ENCODE measurements around the gene ANKRD7. TPM values are rescaled to one million over a fixed set of nuclear protein-coding genes. Genes with fewer than 3 reads are reported as not detected.

Gene ANKRD7
- total and polyA plus RNA-seq, 4 experiments from 2014 or later: not detected

GRCh38 chr7:118214051-118214832 is 10.3 kb upstream of the ANKRD7 start:
- peaks cover 5% of the 10 kb centered on the region for H3K4me1 ChIP-seq (ENCODE audit: insufficient read depth, low read length)
- no peak overlapping the region for H3K27ac ChIP-seq (ENCODE audit: low read depth, low read length)
- peak overlapping the region; percentile 80 to 89 (median 86) for H3K4me3 Mint-ChIP-seq
- ChIA-PET POLR2A (ENCODE audit: partially characterized antibody) (no interaction called here), CTCF (ENCODE audit: partially characterized antibody) (no interaction called here)
- H3K36me3 Mint-ChIP-seq: no peaks in the 10 kb centered on the region
- H3K27me3 ChIP-seq (ENCODE audit: insufficient read depth, low read length): no peaks in the 10 kb centered on the region
- H3K4me1 Mint-ChIP-seq: peaks cover 10 to 12% (median 11%) of the 10 kb centered on the region in 4 donors
- no peaks in the 10 kb centered on the region for H3K36me3 ChIP-seq (ENCODE audit: insufficient read depth, low read length)
- H3K27me3 Mint-ChIP-seq: peaks cover 18 to 21% of the 10 kb centered on the region in 2 donors
- peak; percentile 43 to 81 (median 48) for DNase-seq
- H3K9me3 ChIP-seq (ENCODE audit: control insufficient read depth in 1 of 2, low read length in 2 of 2): no peaks in the 10 kb centered on the region
- H3K27ac Mint-ChIP-seq: peak overlapping the region; percentile 22 to 92 (median 79)
- intact Hi-C loops (cut with micrococcal nuclease): no loop called here
- no peaks in the 10 kb centered on the region for H3K9me3 Mint-ChIP-seq
- H3K4me3 ChIP-seq (ENCODE audit: low read length in 2 of 2): peak overlapping the region; percentile 13 to 33

- Mint-ChIP-seq H3K27me3 (peaks cover 18 to 21% of the 10 kb centered on the region in 2 donors), H3K9me3 (no peaks in the 10 kb centered on the region), H3K36me3 (no peaks in the 10 kb centered on the region), H3K4me3 (peak overlapping the region; percentile 80 to 89 (median 86)), H3K27ac (peak overlapping the region in 5 of 7 donors; percentile 4 to 83 (median 50)), H3K4me1 (peaks cover 10 to 12% (median 11%) of the 10 kb centered on the region in 4 donors)
- CTCF ChIA-PET (ENCODE audit: partially characterized antibody): no interaction called here
- POLR2A ChIA-PET (ENCODE audit: partially characterized antibody): interaction anchor here (0.6 kb wide), 1 partner anchor 55 kb away, joined by 3 read pairs; no protein-coding TSS in a partner anchor
- H3K27me3 ChIP-seq (ENCODE audit: insufficient read depth, low read length): no peaks in the 10 kb centered on the region
- peak overlapping the region; percentile 13 to 33 for H3K4me3 ChIP-seq (ENCODE audit: low read length in 2 of 2)
- H3K27ac ChIP-seq (ENCODE audit: low read depth, low read length): no peak overlapping the region
- no peak for DNase-seq
- H3K36me3 ChIP-seq (ENCODE audit: insufficient read depth, low read length): no peaks in the 10 kb centered on the region
- H3K9me3 ChIP-seq (ENCODE audit: control insufficient read depth in 1 of 2, low read length in 2 of 2): no peaks in the 10 kb centered on the region
- intact Hi-C loops (cut with micrococcal nuclease): no loop called here
- H3K4me1 ChIP-seq (ENCODE audit: insufficient read depth, low read length): peaks cover 5% of the 10 kb centered on the region
These were observed 9.7 kb upstream of the ANKRD7 start for GRCh38 chr7:118214833-118215182.

GRCh38 chr7:118217210-118217619 is 7.3 kb upstream of the ANKRD7 start:
- Mint-ChIP-seq H3K27me3 (peaks cover 16 to 19% of the 10 kb centered on the region in 2 donors), H3K27ac (no peak overlapping the region), H3K9me3 (no peaks in the 10 kb centered on the region), H3K4me3 (no peak overlapping the region), H3K4me1 (peaks cover 10 to 12% (median 11%) of the 10 kb centered on the region in 4 donors), H3K36me3 (no peaks in the 10 kb centered on the region)
- Histone ChIP-seq H3K36me3 (ENCODE audit: insufficient read depth, low read length) (no peaks in the 10 kb centered on the region), H3K27ac (ENCODE audit: low read depth, low read length) (no peak overlapping the region), H3K27me3 (ENCODE audit: insufficient read depth, low read length) (no peaks in the 10 kb centered on the region), H3K4me1 (ENCODE audit: insufficient read depth, low read length) (peaks cover 5% of the 10 kb centered on the region), H3K4me3 (ENCODE audit: low read length in 2 of 2) (no peak overlapping the region), H3K9me3 (ENCODE audit: control insufficient read depth in 1 of 2, low read length in 2 of 2) (no peaks in the 10 kb centered on the region)
- ChIA-PET POLR2A (ENCODE audit: partially characterized antibody) (no interaction called here), CTCF (ENCODE audit: partially characterized antibody) (no interaction called here)
- DNase-seq: no peak
- intact Hi-C loops (cut with micrococcal nuclease): no loop called here

- H3K9me3 ChIP-seq (ENCODE audit: control insufficient read depth in 1 of 2, low read length in 2 of 2): no peaks in the 10 kb centered on the region
- H3K4me3 ChIP-seq (ENCODE audit: low read length in 2 of 2): no peak overlapping the region
- no peak for DNase-seq
- Mint-ChIP-seq H3K36me3 (no peaks in the 10 kb centered on the region), H3K9me3 (no peaks in the 10 kb centered on the region), H3K4me3 (no peak overlapping the region), H3K27me3 (peaks cover 9 to 14% of the 10 kb centered on the region in 2 donors), H3K27ac (no peak overlapping the region), H3K4me1 (peaks cover 10 to 12% (median 11%) of the 10 kb centered on the region in 4 donors)
- H3K27ac ChIP-seq (ENCODE audit: low read depth, low read length): no peak overlapping the region
- no peaks in the 10 kb centered on the region for H3K36me3 ChIP-seq (ENCODE audit: insufficient read depth, low read length)
- intact Hi-C loops (cut with micrococcal nuclease): no loop called here
- ChIA-PET POLR2A (ENCODE audit: partially characterized antibody) (no interaction called here), CTCF (ENCODE audit: partially characterized antibody) (no interaction called here)
- no peaks in the 10 kb centered on the region for H3K27me3 ChIP-seq (ENCODE audit: insufficient read depth, low read length)
- peaks cover 5% of the 10 kb centered on the region for H3K4me1 ChIP-seq (ENCODE audit: insufficient read depth, low read length)
These were observed 5.9 kb upstream of the ANKRD7 start for GRCh38 chr7:118218413-118219156.

- Histone ChIP-seq H3K27ac (ENCODE audit: low read depth, low read length) (no peak overlapping the region), H3K4me3 (ENCODE audit: low read length in 2 of 2) (no peak overlapping the region), H3K9me3 (ENCODE audit: control insufficient read depth in 1 of 2, low read length in 2 of 2) (no peaks in the 10 kb centered on the region), H3K36me3 (ENCODE audit: insufficient read depth, low read length) (no peaks in the 10 kb centered on the region), H3K27me3 (ENCODE audit: insufficient read depth, low read length) (no peaks in the 10 kb centered on the region), H3K4me1 (ENCODE audit: insufficient read depth, low read length) (peaks cover under 1% of the 10 kb centered on the region)
- POLR2A ChIA-PET (ENCODE audit: partially characterized antibody): no interaction called here
- CTCF ChIA-PET (ENCODE audit: partially characterized antibody): no interaction called here
- Mint-ChIP-seq H3K4me3 (no peak overlapping the region), H3K4me1 (peaks cover 6 to 9% (median 8%) of the 10 kb centered on the region in 4 donors), H3K27ac (no peak overlapping the region), H3K27me3 (peaks cover 7 to 11% of the 10 kb centered on the region in 2 donors), H3K9me3 (no peaks in the 10 kb centered on the region), H3K36me3 (no peaks in the 10 kb centered on the region)
- intact Hi-C loops (cut with micrococcal nuclease): no loop called here
- DNase-seq: no peak
These were observed 5.4 kb upstream of the ANKRD7 start for GRCh38 chr7:118219157-118219512.

GRCh38 chr7:118220583-118220982 is 3.9 kb upstream of the ANKRD7 start:
- Histone ChIP-seq H3K36me3 (ENCODE audit: insufficient read depth, low read length) (no peaks in the 10 kb centered on the region), H3K4me3 (ENCODE audit: low read length in 2 of 2) (no peak overlapping the region), H3K4me1 (ENCODE audit: insufficient read depth, low read length) (no peaks in the 10 kb centered on the region), H3K27ac (ENCODE audit: low read depth, low read length) (no peak overlapping the region), H3K9me3 (ENCODE audit: control insufficient read depth in 1 of 2, low read length in 2 of 2) (no peaks in the 10 kb centered on the region), H3K27me3 (ENCODE audit: insufficient read depth, low read length) (no peaks in the 10 kb centered on the region)
- Mint-ChIP-seq H3K27ac (no peak overlapping the region), H3K9me3 (no peaks in the 10 kb centered on the region), H3K36me3 (no peaks in the 10 kb centered on the region), H3K27me3 (peaks cover 3 to 4% of the 10 kb centered on the region in 2 donors), H3K4me1 (no peaks in the 10 kb centered on the region), H3K4me3 (no peak overlapping the region)
- no peak for DNase-seq
- ChIA-PET CTCF (ENCODE audit: partially characterized antibody) (no interaction called here), POLR2A (ENCODE audit: partially characterized antibody) (no interaction called here)
- intact Hi-C loops (cut with micrococcal nuclease): no loop called here

- no peak for DNase-seq
- no peak overlapping the region for H3K4me3 ChIP-seq (ENCODE audit: low read length in 2 of 2)
- ChIA-PET POLR2A (ENCODE audit: partially characterized antibody) (no interaction called here), CTCF (ENCODE audit: partially characterized antibody) (no interaction called here)
- H3K4me3 Mint-ChIP-seq: no peak overlapping the region
- no peaks in the 10 kb centered on the region for H3K36me3 ChIP-seq (ENCODE audit: insufficient read depth, low read length)
- no peaks in the 10 kb centered on the region for H3K27me3 ChIP-seq (ENCODE audit: insufficient read depth, low read length)
- H3K9me3 Mint-ChIP-seq: no peaks in the 10 kb centered on the region
- H3K9me3 ChIP-seq (ENCODE audit: control insufficient read depth in 1 of 2, low read length in 2 of 2): no peaks in the 10 kb centered on the region
- H3K36me3 Mint-ChIP-seq: no peaks in the 10 kb centered on the region
- no peak overlapping the region for H3K27ac Mint-ChIP-seq
- intact Hi-C loops (cut with micrococcal nuclease): no loop called here
- no peaks in the 10 kb centered on the region for H3K4me1 Mint-ChIP-seq
- no peak overlapping the region for H3K27ac ChIP-seq (ENCODE audit: low read depth, low read length)
- no peaks in the 10 kb centered on the region for H3K4me1 ChIP-seq (ENCODE audit: insufficient read depth, low read length)
- H3K27me3 Mint-ChIP-seq: peaks cover 3% of the 10 kb centered on the region in 2 donors
These were observed 1.9 kb upstream of the ANKRD7 start for GRCh38 chr7:118222591-118222990.

All from CD4-positive, alpha-beta memory T cell (primary cell).